KMS-11 (cell line): Measurements from ENCODE around the gene NPTXR.

ENCODE experiments used
- H2AFZ ChIP-seq: fragments of 200-600 bp; sonication (generic); 2 replicates; pipeline ENCODE4 v1.6.1; 2016; ENCODE audit warnings: antibody characterized with exemption, mixed run types, low read depth
- H3K27ac ChIP-seq: fragments of 200-600 bp; sonication (generic); 2 replicates; pipeline ENCODE4 v1.6.1; 2016; ENCODE audit warnings: mild to moderate bottlenecking, mixed run types
- H3K27me3 ChIP-seq: fragments of 200-600 bp; sonication (generic); 2 replicates; pipeline ENCODE4 v1.6.1; 2017; ENCODE audit warnings: mild to moderate bottlenecking, low read depth, mixed run types, moderate library complexity; ENCODE audit not compliant: insufficient read depth
- H3K36me3 ChIP-seq: fragments of 200-600 bp; sonication (generic); 2 replicates; pipeline ENCODE4 v1.6.1; 2017; ENCODE audit warnings: mild to moderate bottlenecking, mixed run types; ENCODE audit not compliant: insufficient read depth
- H3K4me1 ChIP-seq: fragments of 200-600 bp; sonication (generic); 2 replicates; pipeline ENCODE4 v1.6.1; 2016; ENCODE audit warnings: mild to moderate bottlenecking, low read depth, mixed run types; ENCODE audit not compliant: poor library complexity, severe bottlenecking
- H3K4me2 ChIP-seq: fragments of 200-600 bp; sonication (generic); 2 replicates; pipeline ENCODE4 v1.7.0; 2016; ENCODE audit warnings: mild to moderate bottlenecking, mixed run types
- H3K4me3 ChIP-seq: fragments of 200-600 bp; sonication (generic); IDR thresholded peaks from 2 replicates; pipeline ENCODE4 v1.6.1; 2017; ENCODE audit warnings: low read depth, low read length, mixed read lengths; ENCODE audit not compliant: insufficient read depth
- H3K79me2 ChIP-seq: fragments of 200-600 bp; sonication (generic); 2 replicates; pipeline ENCODE4 v1.6.1; 2016; ENCODE audit warnings: low read depth, mixed run types; ENCODE audit not compliant: insufficient read depth
- H3K9ac ChIP-seq: fragments of 200-600 bp; sonication (generic); 2 replicates; pipeline ENCODE4 v1.6.1; 2016; ENCODE audit warnings: mild to moderate bottlenecking, mixed run types
- H4K20me1 ChIP-seq: fragments of 200-600 bp; sonication (generic); 2 replicates; pipeline ENCODE4 v1.6.1; 2016; ENCODE audit warnings: mild to moderate bottlenecking, mixed run types; ENCODE audit not compliant: insufficient read depth
- CTCF ChIP-seq: fragments of 200-600 bp; sonication (generic); conservative IDR thresholded peaks from 2 replicates; pipeline ENCODE4 v1.6.1; 2017; ENCODE audit warnings: low read depth, mild to moderate bottlenecking, antibody characterized with exemption, low read length, moderate library complexity, mixed read lengths

NPTXR gene

GRCh38 chr22:38835888-38836301 is 7.9 kb downstream of the NPTXR start:
- H3K27me3 ChIP-seq: peaks cover 95% of the 10 kb centered on the region
- no peak overlapping the region for H2AFZ ChIP-seq
- H3K4me3 ChIP-seq: no peak overlapping the region
- no peaks in the 10 kb centered on the region for H3K4me1 ChIP-seq
- no peaks in the 10 kb centered on the region for H3K36me3 ChIP-seq
- no peaks in the 10 kb centered on the region for H4K20me1 ChIP-seq
- H3K9ac ChIP-seq: no peak overlapping the region
- TF ChIP-seq CTCF: no peak
- H3K27ac ChIP-seq: no peak overlapping the region
- H3K4me2 ChIP-seq: no peak overlapping the region
- H3K79me2 ChIP-seq: no peaks in the 10 kb centered on the region

- no peak for TF ChIP-seq CTCF
- no peaks in the 10 kb centered on the region for H3K79me2 ChIP-seq
- H3K27me3 ChIP-seq: peaks cover 95% of the 10 kb centered on the region
Measured at GRCh38 chr22:38834991-38835390, 8.8 kb downstream of the NPTXR start.

GRCh38 chr22:38834215-38834953 is 9.4 kb downstream of the NPTXR start:
- H2AFZ ChIP-seq: no peak overlapping the region
- no peaks in the 10 kb centered on the region for H3K4me1 ChIP-seq
- TF ChIP-seq CTCF: no peak
- no peak overlapping the region for H3K4me2 ChIP-seq
- no peaks in the 10 kb centered on the region for H3K36me3 ChIP-seq
- no peak overlapping the region for H3K27ac ChIP-seq
- no peaks in the 10 kb centered on the region for H4K20me1 ChIP-seq
- H3K4me3 ChIP-seq: no peak overlapping the region
- peaks cover 95% of the 10 kb centered on the region for H3K27me3 ChIP-seq
- H3K9ac ChIP-seq: no peak overlapping the region
- no peaks in the 10 kb centered on the region for H3K79me2 ChIP-seq

More at GRCh38 chr22:38834991-38835390, 8.8 kb downstream of the NPTXR start:
- H3K9ac ChIP-seq: no peak overlapping the region
- no peak overlapping the region for H3K4me3 ChIP-seq
- H3K4me2 ChIP-seq: no peak overlapping the region
- no peak overlapping the region for H2AFZ ChIP-seq
- no peaks in the 10 kb centered on the region for H3K4me1 ChIP-seq
- no peak overlapping the region for H3K27ac ChIP-seq
- H3K36me3 ChIP-seq: no peaks in the 10 kb centered on the region
- H4K20me1 ChIP-seq: no peaks in the 10 kb centered on the region

GRCh38 chr22:38833061-38833460 is 10.8 kb downstream of the NPTXR start:
- Histone ChIP-seq H3K27me3 (peaks cover 94% of the 10 kb centered on the region), H4K20me1 (no peaks in the 10 kb centered on the region), H2AFZ (no peak overlapping the region), H3K4me3 (no peak overlapping the region), H3K27ac (no peak overlapping the region), H3K4me1 (no peaks in the 10 kb centered on the region), H3K79me2 (no peaks in the 10 kb centered on the region), H3K36me3 (no peaks in the 10 kb centered on the region), H3K9ac (no peak overlapping the region), H3K4me2 (no peak overlapping the region)
- TF ChIP-seq CTCF: no peak
